OCI-LY3 (cell line): ENCODE data around the gene NCOA5.
"Not testable (repeated sequence)": the region's sequence is repeated elsewhere in the genome, so short reads cannot be mapped to it uniquely, and the experiment has no call there.

Source experiments
- H2AFZ ChIP-seq: fragments of 200-600, 300-600 bp; shearing (Covaris generic); 2 replicates; pipeline ENCODE4 v1.6.0; 2014; ENCODE audit warnings: antibody characterized with exemption, low read depth, low read length
- H3K27ac ChIP-seq: fragments of 200-600, 300-600 bp; sonication (generic); 2 replicates; pipeline ENCODE4 v1.5.1; 2014; ENCODE audit warnings: mild to moderate bottlenecking, low read length, moderate library complexity, mixed read lengths
- H3K27me3 ChIP-seq: fragments of 200-600, 300-600 bp; sonication (generic); 2 replicates; pipeline ENCODE4 v1.6.1; 2014; ENCODE audit warnings: low read depth, low read length, mixed read lengths
- H3K36me3 ChIP-seq: fragments of 200-600, 300-600 bp; sonication (generic); replicated peaks from 2 replicates; pipeline ENCODE3; 2014; ENCODE audit warnings: low read depth, low read length, mixed read lengths
- H3K4me1 ChIP-seq: fragments of 300-600, 200-600 bp; sonication (generic); 2 replicates; pipeline ENCODE4 v1.6.1; 2014; ENCODE audit warnings: low read length, mixed read lengths
- H3K4me2 ChIP-seq: fragments of 200-600, 300-600 bp; sonication (generic); 2 replicates; pipeline ENCODE4 v1.6.1; 2014; ENCODE audit warnings: low read length, mixed read lengths
- H3K4me3 ChIP-seq: fragments of 300-600, 200-600 bp; sonication (generic); 2 replicates; pipeline ENCODE4 v1.5.1; 2014; ENCODE audit warnings: antibody characterized with exemption, mild to moderate bottlenecking, low read length, moderate library complexity
- H3K79me2 ChIP-seq: fragments of 300-600, 200-600 bp; shearing (Covaris generic); 2 replicates; pipeline ENCODE4 v1.6.1; 2014; ENCODE audit warnings: mild to moderate bottlenecking, low read length, mixed read lengths
- H3K9ac ChIP-seq: fragments of 300-600, 200-600 bp; shearing (Covaris generic); 2 replicates; pipeline ENCODE4 v1.6.0; 2014; ENCODE audit warnings: mild to moderate bottlenecking, low read length, moderate library complexity
- H3K9me3 ChIP-seq: fragments of 200-600, 300-600 bp; shearing (Covaris generic); 2 replicates; pipeline ENCODE4 v1.6.1; 2014; ENCODE audit warnings: low read length, mixed read lengths; ENCODE audit not compliant: insufficient read depth
- H4K20me1 ChIP-seq: fragments of 200-600, 300-600 bp; sonication (generic); 2 replicates; pipeline ENCODE4 v1.6.1; 2016; ENCODE audit warnings: low read length, mixed read lengths; ENCODE audit not compliant: insufficient read depth
- EZH2phosphoT487 ChIP-seq: fragments of 200-600 bp; shearing (Covaris generic); IDR thresholded peaks from 2 replicates; pipeline ENCODE4 v1.6.1; 2018; ENCODE audit warnings: antibody characterized with exemption, mixed run types, low read depth
- TF ChIP-seq, protein P1 (sequence below): fragments of 200-600, 300-600 bp; sonication (generic); IDR thresholded peaks from 2 replicates; pipeline ENCODE4 v1.5.1; 2014; ENCODE audit warnings: antibody characterized with exemption, low read length, low read depth

NCOA5 gene

DNA sequence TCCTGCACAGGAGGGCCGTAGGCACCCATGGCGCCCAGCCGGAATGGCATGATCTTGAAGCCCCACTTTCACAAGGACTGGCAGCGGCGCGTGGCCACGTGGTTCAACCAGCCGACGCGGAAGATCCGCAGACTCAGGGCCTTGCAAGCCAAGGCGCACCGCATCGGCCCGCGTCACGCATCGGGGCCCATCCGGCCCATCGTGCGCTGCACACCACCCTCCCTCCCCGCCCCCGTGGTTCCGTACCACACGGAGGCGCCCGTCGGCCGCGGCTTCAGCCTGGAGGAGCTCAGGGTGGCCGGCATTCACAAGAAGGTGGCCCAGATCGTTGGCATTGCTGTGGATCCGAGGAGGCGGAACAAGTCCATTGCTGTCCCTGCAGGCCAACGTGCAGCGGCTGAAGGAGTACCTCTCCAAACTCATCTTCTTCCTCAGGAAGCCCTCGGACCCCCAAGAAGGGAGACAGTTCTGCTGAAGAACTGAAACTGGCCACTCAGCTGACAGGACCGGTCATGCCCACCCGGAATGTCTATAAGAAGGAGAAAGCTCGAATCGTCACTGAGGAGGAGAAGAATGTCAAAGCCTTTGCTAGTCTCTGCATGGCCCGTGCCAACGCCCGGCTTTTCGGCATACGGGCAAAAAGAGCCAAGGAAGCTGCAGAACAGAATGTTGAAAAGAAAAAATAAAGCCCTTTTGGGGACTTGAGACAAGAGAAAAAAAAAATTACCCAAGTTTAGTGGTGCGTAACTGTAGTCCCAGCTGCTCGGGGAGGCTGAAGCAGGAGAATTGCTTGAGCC lies 9.9 kb upstream of the NCOA5 start:
- Histone ChIP-seq H2AFZ (peak overlapping the region; percentile 68; the same call in 1 of the 2 replicates), H3K4me2 (peak overlapping the region; percentile 95), H3K27me3 (no peaks in the 10 kb centered on the region), H3K4me3 (peak overlapping the region; percentile 78), H3K27ac (peak overlapping the region; percentile 60), H3K9ac (peak overlapping the region; percentile 78), H3K79me2 (peaks cover 13% of the 10 kb centered on the region), H3K9me3 (peaks cover 7% of the 10 kb centered on the region; the same call in 1 of the 2 replicates), H3K4me1 (peaks cover 29% of the 10 kb centered on the region), H3K36me3 (peaks cover 12% of the 10 kb centered on the region), H4K20me1 (no peaks in the 10 kb centered on the region)
- TF ChIP-seq, protein P1, sequence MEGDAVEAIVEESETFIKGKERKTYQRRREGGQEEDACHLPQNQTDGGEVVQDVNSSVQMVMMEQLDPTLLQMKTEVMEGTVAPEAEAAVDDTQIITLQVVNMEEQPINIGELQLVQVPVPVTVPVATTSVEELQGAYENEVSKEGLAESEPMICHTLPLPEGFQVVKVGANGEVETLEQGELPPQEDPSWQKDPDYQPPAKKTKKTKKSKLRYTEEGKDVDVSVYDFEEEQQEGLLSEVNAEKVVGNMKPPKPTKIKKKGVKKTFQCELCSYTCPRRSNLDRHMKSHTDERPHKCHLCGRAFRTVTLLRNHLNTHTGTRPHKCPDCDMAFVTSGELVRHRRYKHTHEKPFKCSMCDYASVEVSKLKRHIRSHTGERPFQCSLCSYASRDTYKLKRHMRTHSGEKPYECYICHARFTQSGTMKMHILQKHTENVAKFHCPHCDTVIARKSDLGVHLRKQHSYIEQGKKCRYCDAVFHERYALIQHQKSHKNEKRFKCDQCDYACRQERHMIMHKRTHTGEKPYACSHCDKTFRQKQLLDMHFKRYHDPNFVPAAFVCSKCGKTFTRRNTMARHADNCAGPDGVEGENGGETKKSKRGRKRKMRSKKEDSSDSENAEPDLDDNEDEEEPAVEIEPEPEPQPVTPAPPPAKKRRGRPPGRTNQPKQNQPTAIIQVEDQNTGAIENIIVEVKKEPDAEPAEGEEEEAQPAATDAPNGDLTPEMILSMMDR: peak; percentile 91
- TF ChIP-seq EZH2phosphoT487: no peak

DNA sequence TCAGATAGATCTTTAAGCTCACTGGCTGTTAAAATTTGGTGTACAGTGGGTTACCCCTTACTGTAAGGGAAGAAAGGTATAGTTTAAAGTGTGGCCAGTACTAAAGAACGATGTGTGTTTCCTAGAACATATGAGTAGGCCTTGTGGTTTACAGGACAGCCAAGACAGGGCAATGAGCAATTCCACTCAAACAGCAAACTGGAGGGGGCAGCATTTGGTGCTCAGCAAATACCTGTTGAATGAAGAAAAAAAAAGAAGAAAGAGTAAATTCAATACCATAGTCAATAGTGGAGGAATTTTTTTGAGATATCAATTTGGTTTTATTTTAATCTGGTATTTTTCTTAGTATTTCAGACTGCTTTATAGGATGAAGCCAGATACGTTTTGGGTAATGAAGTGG lies 3.8 kb upstream of the NCOA5 start:
- no peaks in the 10 kb centered on the region for H3K9me3 ChIP-seq
- H3K79me2 ChIP-seq: peaks cover 9% of the 10 kb centered on the region
- no peak overlapping the region for H3K4me3 ChIP-seq
- H3K4me2 ChIP-seq: no peak overlapping the region
- no peaks in the 10 kb centered on the region for H3K27me3 ChIP-seq
- peaks cover 8% of the 10 kb centered on the region for H3K4me1 ChIP-seq
- H2AFZ ChIP-seq: no peak overlapping the region
- no peak overlapping the region for H3K9ac ChIP-seq
- H4K20me1 ChIP-seq: peaks cover 8% of the 10 kb centered on the region
- TF ChIP-seq EZH2phosphoT487: no peak
- TF ChIP-seq, protein P1: peak; percentile 30
- H3K36me3 ChIP-seq: no peaks in the 10 kb centered on the region
- H3K27ac ChIP-seq: no peak overlapping the region

DNA sequence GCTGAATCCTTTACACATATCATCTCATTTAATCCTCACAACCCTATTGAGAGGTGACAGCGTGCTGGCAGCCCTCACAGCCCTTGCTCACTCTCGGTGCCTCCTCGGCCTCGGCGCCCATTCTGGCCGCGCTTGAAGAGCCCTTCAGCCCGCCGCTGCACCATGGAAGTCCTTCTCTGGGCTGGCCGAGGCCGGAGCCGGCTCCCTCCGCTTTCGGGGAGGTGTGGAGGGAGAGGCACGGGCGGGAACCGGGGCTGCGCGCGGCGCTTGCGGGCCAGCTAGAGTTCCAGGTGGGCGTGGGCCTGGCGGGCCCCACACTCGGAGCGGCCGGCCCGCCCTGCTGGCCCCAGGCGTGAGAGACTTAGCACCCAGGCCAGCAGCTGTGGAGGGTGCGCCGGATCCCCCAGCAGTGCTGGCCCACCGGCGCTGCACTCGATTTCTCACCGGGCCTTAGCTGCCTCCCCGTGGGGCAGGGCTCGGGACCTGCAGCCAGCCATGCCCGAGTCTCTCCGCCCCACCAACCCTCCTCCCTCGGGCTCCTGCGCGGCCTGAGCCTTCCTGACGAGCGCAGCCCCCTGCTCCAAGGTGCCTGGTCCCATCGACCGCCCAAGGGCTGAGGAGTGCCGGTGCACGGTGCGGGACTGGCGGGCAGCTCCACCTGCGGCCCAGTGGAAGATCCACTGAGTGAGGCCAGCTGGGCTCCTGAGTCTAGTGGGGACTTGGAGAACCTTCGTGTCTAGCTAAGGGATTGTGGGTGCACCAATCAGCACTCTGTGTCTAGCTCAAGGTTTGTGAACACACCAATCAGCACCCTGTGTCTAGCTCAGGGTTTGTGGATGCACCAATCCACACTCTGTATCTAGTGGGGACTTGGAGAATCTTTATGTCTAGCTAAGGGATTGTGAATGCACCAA lies 2.1 kb upstream of the NCOA5 start:
- Histone ChIP-seq H4K20me1 (peaks cover 24% of the 10 kb centered on the region), H3K4me1 (peaks cover 24% of the 10 kb centered on the region), H3K79me2 (peaks cover 26% of the 10 kb centered on the region)
- not testable (repeated sequence) for H3K4me3 ChIP-seq, H3K9ac ChIP-seq, H2AFZ ChIP-seq, H3K27me3 ChIP-seq, H3K27ac ChIP-seq, H3K9me3 ChIP-seq, H3K36me3 ChIP-seq, H3K4me2 ChIP-seq

DNA sequence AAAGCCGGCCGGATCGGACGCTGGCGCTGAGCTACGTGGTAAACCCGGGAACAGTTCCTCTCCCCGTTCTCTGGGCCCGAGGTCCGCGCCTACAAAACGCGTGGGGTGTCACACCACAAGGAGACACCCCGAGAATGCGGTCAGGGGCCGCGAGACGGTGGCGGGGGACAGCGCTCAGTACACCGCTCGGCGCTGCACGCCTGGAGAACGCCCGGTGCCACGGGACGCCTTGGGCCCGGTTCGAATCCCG lies 670 bp downstream of the NCOA5 start:
- Histone ChIP-seq H3K9ac (peak overlapping the region; percentile 78), H3K9me3 (no peaks in the 10 kb centered on the region), H3K4me1 (peaks cover 35% of the 10 kb centered on the region), H3K79me2 (peaks cover 54% of the 10 kb centered on the region), H2AFZ (no peak overlapping the region), H3K27ac (peak overlapping the region; percentile 63), H3K36me3 (no peaks in the 10 kb centered on the region), H4K20me1 (peaks cover 52% of the 10 kb centered on the region), H3K4me2 (peak overlapping the region; percentile 89), H3K27me3 (no peaks in the 10 kb centered on the region), H3K4me3 (peak overlapping the region; percentile 79)
- TF ChIP-seq, protein P1: no peak
- TF ChIP-seq EZH2phosphoT487: no peak
